ENCODE results near the gene TH.

TH gene

GRCh38 chr11:2217211-2218030, 45.8 kb upstream of the TH start:
- H3K4me2 ChIP-seq (ENCODE audit: low read length): no peak overlapping the region
- H3K4me3 ChIP-seq (ENCODE audit: low read length): no peak overlapping the region
- H3K4me1 ChIP-seq (ENCODE audit: control insufficient read depth, low read depth, low read length): no peaks in the 10 kb centered on the region
- no peak overlapping the region for H3K27ac ChIP-seq (ENCODE audit: low read depth, low read length)
- H3K4ac ChIP-seq (ENCODE audit: low read depth, low read length): no peak overlapping the region
- no peak overlapping the region for H2BK5ac ChIP-seq (ENCODE audit: low read length)
- H2AK5ac ChIP-seq (ENCODE audit: low read length): no peak overlapping the region
- no peaks in the 10 kb centered on the region for H3K36me3 ChIP-seq (ENCODE audit: control insufficient read depth, insufficient read depth, low read length)
- no peak overlapping the region for H3K23ac ChIP-seq (ENCODE audit: low read length)
- no peak overlapping the region for H4K5ac ChIP-seq (ENCODE audit: low read length)
- no peaks in the 10 kb centered on the region for H3K79me1 ChIP-seq (ENCODE audit: low read length)
- H3K56ac ChIP-seq (ENCODE audit: low read length): no peak overlapping the region
- no peaks in the 10 kb centered on the region for H3K27me3 ChIP-seq (ENCODE audit: insufficient read depth, low read length, poor library complexity)
- H3K18ac ChIP-seq (ENCODE audit: low read length): no peak overlapping the region
- no peaks in the 10 kb centered on the region for H3K79me2 ChIP-seq (ENCODE audit: control insufficient read depth, insufficient read depth, low read length)
- no peak for DNase-seq
- no peak overlapping the region for H3K9ac ChIP-seq (ENCODE audit: low read length)
- no CpG with 5 or more reads among the region's 23 CpGs for WGBS (ENCODE audit: extremely low coverage, insufficient coverage, low lambda C conversion rate)
- H2BK15ac ChIP-seq (replicated peaks; ENCODE audit: low read depth): no peak overlapping the region
- no peak overlapping the region for H4K8ac ChIP-seq (ENCODE audit: low read depth, low read length)
- no peak overlapping the region for H2BK120ac ChIP-seq (ENCODE audit: low read depth, low read length)

GRCh38 chr11:2216400-2217064, 44.9 kb upstream of the TH start:
- Histone ChIP-seq H3K4me1 (ENCODE audit: control insufficient read depth, low read depth, low read length) (no peaks in the 10 kb centered on the region), H3K18ac (ENCODE audit: low read length) (no peak overlapping the region), H3K79me1 (ENCODE audit: low read length) (no peaks in the 10 kb centered on the region), H3K4me2 (ENCODE audit: low read length) (no peak overlapping the region), H3K79me2 (ENCODE audit: control insufficient read depth, insufficient read depth, low read length) (no peaks in the 10 kb centered on the region), H2BK120ac (ENCODE audit: low read depth, low read length) (no peak overlapping the region), H3K4ac (ENCODE audit: low read depth, low read length) (no peak overlapping the region), H3K4me3 (ENCODE audit: low read length) (no peak overlapping the region), H3K56ac (ENCODE audit: low read length) (no peak overlapping the region), H2AK5ac (ENCODE audit: low read length) (no peak overlapping the region), H3K36me3 (ENCODE audit: control insufficient read depth, insufficient read depth, low read length) (no peaks in the 10 kb centered on the region), H2BK5ac (ENCODE audit: low read length) (no peak overlapping the region), H4K8ac (ENCODE audit: low read depth, low read length) (no peak overlapping the region), H2BK15ac (replicated peaks; ENCODE audit: low read depth) (no peak overlapping the region), H3K27ac (ENCODE audit: low read depth, low read length) (no peak overlapping the region), H3K9ac (ENCODE audit: low read length) (no peak overlapping the region), H3K27me3 (ENCODE audit: insufficient read depth, low read length, poor library complexity) (no peaks in the 10 kb centered on the region), H4K5ac (ENCODE audit: low read length) (no peak overlapping the region), H3K23ac (ENCODE audit: low read length) (no peak overlapping the region)
- no peak for DNase-seq
- WGBS (ENCODE audit: extremely low coverage, insufficient coverage, low lambda C conversion rate): no CpG with 5 or more reads among the region's 9 CpGs

GRCh38 chr11:2215561-2216399, 44.2 kb upstream of the TH start:
- WGBS (ENCODE audit: extremely low coverage, insufficient coverage, low lambda C conversion rate): no CpG with 5 or more reads among the region's 34 CpGs
- no peak for DNase-seq
- H4K8ac ChIP-seq (ENCODE audit: low read depth, low read length): no peak overlapping the region

DNA sequence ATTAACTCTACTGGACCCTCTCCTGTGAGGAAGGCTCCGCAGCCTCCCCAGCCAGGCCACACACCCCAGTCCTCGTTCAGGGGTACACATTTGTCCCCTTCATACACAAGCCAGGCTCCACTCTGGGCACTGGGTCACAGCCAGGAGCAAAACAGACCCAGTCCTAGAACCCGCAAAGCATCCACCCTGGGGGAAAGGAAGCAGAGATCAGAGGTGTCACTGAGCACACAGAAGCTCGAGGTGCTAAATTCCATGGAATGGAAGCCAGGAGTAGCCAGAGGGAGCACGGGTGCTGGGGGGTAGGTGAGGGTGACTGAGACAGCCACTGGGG, 43.6 kb upstream of the TH start:
- Histone ChIP-seq H3K27ac (ENCODE audit: low read depth, low read length) (no peak overlapping the region), H3K56ac (ENCODE audit: low read length) (no peak overlapping the region), H2BK15ac (replicated peaks; ENCODE audit: low read depth) (no peak overlapping the region), H3K79me2 (ENCODE audit: control insufficient read depth, insufficient read depth, low read length) (no peaks in the 10 kb centered on the region), H3K18ac (ENCODE audit: low read length) (no peak overlapping the region), H3K23ac (ENCODE audit: low read length) (no peak overlapping the region), H3K79me1 (ENCODE audit: low read length) (no peaks in the 10 kb centered on the region), H3K27me3 (ENCODE audit: insufficient read depth, low read length, poor library complexity) (no peaks in the 10 kb centered on the region), H4K5ac (ENCODE audit: low read length) (no peak overlapping the region), H3K4ac (ENCODE audit: low read depth, low read length) (no peak overlapping the region), H2BK120ac (ENCODE audit: low read depth, low read length) (no peak overlapping the region), H4K8ac (ENCODE audit: low read depth, low read length) (no peak overlapping the region), H2BK5ac (ENCODE audit: low read length) (no peak overlapping the region), H3K4me1 (ENCODE audit: control insufficient read depth, low read depth, low read length) (no peaks in the 10 kb centered on the region), H2AK5ac (ENCODE audit: low read length) (no peak overlapping the region), H3K36me3 (ENCODE audit: control insufficient read depth, insufficient read depth, low read length) (no peaks in the 10 kb centered on the region), H3K9ac (ENCODE audit: low read length) (no peak overlapping the region), H3K4me3 (ENCODE audit: low read length) (no peak overlapping the region), H3K4me2 (ENCODE audit: low read length) (no peak overlapping the region)
- DNase-seq: peak; percentile 21
- no CpG with 5 or more reads among the region's 5 CpGs for WGBS (ENCODE audit: extremely low coverage, insufficient coverage, low lambda C conversion rate)

More at GRCh38 chr11:2215561-2216399, 44.2 kb upstream of the TH start:
- no peak overlapping the region for H3K18ac ChIP-seq (ENCODE audit: low read length)
- no peak overlapping the region for H2BK120ac ChIP-seq (ENCODE audit: low read depth, low read length)
- H3K4me3 ChIP-seq (ENCODE audit: low read length): no peak overlapping the region
- no peak overlapping the region for H3K4ac ChIP-seq (ENCODE audit: low read depth, low read length)
- no peaks in the 10 kb centered on the region for H3K79me2 ChIP-seq (ENCODE audit: control insufficient read depth, insufficient read depth, low read length)
- H3K4me1 ChIP-seq (ENCODE audit: control insufficient read depth, low read depth, low read length): no peaks in the 10 kb centered on the region
- no peaks in the 10 kb centered on the region for H3K36me3 ChIP-seq (ENCODE audit: control insufficient read depth, insufficient read depth, low read length)
- no peak overlapping the region for H3K27ac ChIP-seq (ENCODE audit: low read depth, low read length)
- H3K4me2 ChIP-seq (ENCODE audit: low read length): no peak overlapping the region
- no peak overlapping the region for H2BK15ac ChIP-seq (replicated peaks; ENCODE audit: low read depth)
- no peak overlapping the region for H4K5ac ChIP-seq (ENCODE audit: low read length)
- no peak overlapping the region for H2BK5ac ChIP-seq (ENCODE audit: low read length)
- H3K79me1 ChIP-seq (ENCODE audit: low read length): no peaks in the 10 kb centered on the region
- H3K27me3 ChIP-seq (ENCODE audit: insufficient read depth, low read length, poor library complexity): no peaks in the 10 kb centered on the region
- H3K23ac ChIP-seq (ENCODE audit: low read length): no peak overlapping the region
- H3K9ac ChIP-seq (ENCODE audit: low read length): no peak overlapping the region
- no peak overlapping the region for H2AK5ac ChIP-seq (ENCODE audit: low read length)
- no peak overlapping the region for H3K56ac ChIP-seq (ENCODE audit: low read length)

GRCh38 chr11:2214527-2215229, 43.1 kb upstream of the TH start:
- no peaks in the 10 kb centered on the region for H3K79me2 ChIP-seq (ENCODE audit: control insufficient read depth, insufficient read depth, low read length)
- no peak overlapping the region for H4K5ac ChIP-seq (ENCODE audit: low read length)
- H2BK120ac ChIP-seq (ENCODE audit: low read depth, low read length): no peak overlapping the region
- H2BK5ac ChIP-seq (ENCODE audit: low read length): no peak overlapping the region
- no peak overlapping the region for H3K4me3 ChIP-seq (ENCODE audit: low read length)
- no peaks in the 10 kb centered on the region for H3K36me3 ChIP-seq (ENCODE audit: control insufficient read depth, insufficient read depth, low read length)
- H3K18ac ChIP-seq (ENCODE audit: low read length): no peak overlapping the region
- H3K23ac ChIP-seq (ENCODE audit: low read length): no peak overlapping the region
- no peaks in the 10 kb centered on the region for H3K27me3 ChIP-seq (ENCODE audit: insufficient read depth, low read length, poor library complexity)
- H3K27ac ChIP-seq (ENCODE audit: low read depth, low read length): no peak overlapping the region
- no peaks in the 10 kb centered on the region for H3K4me1 ChIP-seq (ENCODE audit: control insufficient read depth, low read depth, low read length)
- no CpG with 5 or more reads among the region's 28 CpGs for WGBS (ENCODE audit: extremely low coverage, insufficient coverage, low lambda C conversion rate)
- H2AK5ac ChIP-seq (ENCODE audit: low read length): no peak overlapping the region
- no peak overlapping the region for H3K9ac ChIP-seq (ENCODE audit: low read length)
- H3K4ac ChIP-seq (ENCODE audit: low read depth, low read length): no peak overlapping the region
- no peaks in the 10 kb centered on the region for H3K79me1 ChIP-seq (ENCODE audit: low read length)
- H3K4me2 ChIP-seq (ENCODE audit: low read length): no peak overlapping the region
- H3K56ac ChIP-seq (ENCODE audit: low read length): no peak overlapping the region
- DNase-seq: no peak
- no peak overlapping the region for H4K8ac ChIP-seq (ENCODE audit: low read depth, low read length)
- no peak overlapping the region for H2BK15ac ChIP-seq (replicated peaks; ENCODE audit: low read depth)
